GM12878 (cell line): ENCODE data around the gene NUPR1. TPM values are rescaled to one million over a fixed set of nuclear protein-coding genes. Genes with fewer than 3 reads are reported as not detected.
A peak's percentile ranks its signal among the peaks of the same experiment; 100 is the strongest.

Experiments
- ATAC-seq: fragments of 200-7000 bp; cut with Tn5 transposase; 3 replicates; pipeline ENCODE4 v1.9.1; 2020; ENCODE audit warnings: mild to moderate bottlenecking, moderate library complexity
- BruUV-seq: library from RNA; stranded (reverse); fragments of 400-500 nt; replicated peaks from 2 replicates; lab custom pipeline; 2021; lab: Mats Ljungman, UMichigan
- CTCF ChIA-PET: fragments of 300-600 bp; sonication (Branson Sonifier 250); formaldehyde crosslinking; extraction: SDS; loops from one replicate; lab custom pipeline; 2021; ENCODE audit warnings: inconsistent platforms; lab: Yijun Ruan, JAX
- POLR2A ChIA-PET: fragments of 350-600 bp; formaldehyde crosslinking; extraction: SDS; loops from one replicate; lab custom pipeline; 2021; ENCODE audit warnings: inconsistent platforms; lab: Charles Lee
- RAD21 ChIA-PET: fragments of 300-600 bp; sonication (Branson Sonifier 250); formaldehyde crosslinking; loops from one replicate; lab custom pipeline; 2023; ENCODE audit warnings: antibody characterized with exemption; ENCODE audit not compliant: unreplicated experiment; lab: Charles Lee
- SMC1A ChIA-PET: fragments of 300-600 bp; sonication (Branson Sonifier 250); formaldehyde crosslinking; loops from one replicate; lab custom pipeline; 2023; ENCODE audit not compliant: unreplicated experiment, uncharacterized antibody; lab: Charles Lee
- DNase-seq: peaks from one replicate; pipeline ENCODE4 v3.0.0-alpha.2; 2011; ENCODE audit warnings: low read depth, low spot score
- FAIRE-seq: peaks from 3 replicates; lab custom pipeline; 2011; peaks lifted over from hg19 to GRCh38; lab: Jason Lieb, UNC
- H2AFZ ChIP-seq: 2 replicates; pipeline ENCODE4 v1.6.0; 2011; ENCODE audit warnings: low read depth, low read length, control low read depth; ENCODE audit not compliant: control insufficient read depth
- H3K27ac ChIP-seq: 2 replicates; pipeline ENCODE4 v1.5.1; 2011; ENCODE audit warnings: control low read depth; ENCODE audit not compliant: control insufficient read depth, insufficient read depth
- H3K27me3 ChIP-seq, 2 experiments: replicated peaks in 1 of 2; 2 replicates each; pipeline versions ENCODE4 v1.6.0 to v1.6.1; 2011; ENCODE audit warnings: low read length in 1 of 2; ENCODE audit not compliant: control insufficient read depth in 2 of 2, insufficient read depth in 2 of 2
- H3K36me3 ChIP-seq, 2 experiments: 2 replicates each; pipeline ENCODE4 v1.5.1; 2011; ENCODE audit warnings: low read length in 1 of 2; ENCODE audit not compliant: control insufficient read depth in 2 of 2, insufficient read depth in 2 of 2
- H3K4me1 ChIP-seq: 2 replicates; pipeline ENCODE4 v1.6.1; 2011; ENCODE audit warnings: mild to moderate bottlenecking, low read length, moderate library complexity, mixed read lengths; ENCODE audit not compliant: control insufficient read depth, insufficient read depth
- H3K4me2 ChIP-seq: 2 replicates; pipeline ENCODE4 v1.6.0; 2011; ENCODE audit warnings: control low read depth; ENCODE audit not compliant: control insufficient read depth, insufficient read depth
- H3K4me3 ChIP-seq: fragments of 200-600 bp; sonication (generic); 2 replicates; pipeline ENCODE4 v1.5.1; 2016
- H3K79me2 ChIP-seq: 2 replicates; pipeline ENCODE4 v1.6.0; 2011; ENCODE audit warnings: low read length; ENCODE audit not compliant: control insufficient read depth, insufficient read depth
- H3K9ac ChIP-seq: 2 replicates; pipeline ENCODE4 v1.8.0; 2011; ENCODE audit warnings: low read length, control low read depth, mixed read lengths; ENCODE audit not compliant: control insufficient read depth, insufficient read depth
- H3K9me3 ChIP-seq: replicated peaks from 3 replicates; pipeline ENCODE4 v1.5.1; 2011; ENCODE audit warnings: mild to moderate bottlenecking, low read length; ENCODE audit not compliant: control insufficient read depth, insufficient read depth
- H4K20me1 ChIP-seq: 2 replicates; pipeline ENCODE4 v1.6.0; 2011; ENCODE audit not compliant: control insufficient read depth, insufficient read depth
- EP300 ChIP-seq, 2 experiments: fragments of 150-350 bp in 1 of 2; IDR thresholded peaks; 2 replicates each; pipeline ENCODE4 v1.6.1; 2011 to 2012; ENCODE audit warnings: low read depth in 2 of 2, low read length in 2 of 2, borderline replicate concordance in 1 of 2, improper control_type of control experiment in 1 of 2, inconsistent platforms in 1 of 2; ENCODE audit not compliant: control insufficient read depth in 1 of 2
- NKRF ChIP-seq: fragments of 450-650 bp; conservative IDR thresholded peaks from 2 replicates; pipeline ENCODE4 v1.6.1; 2017; ENCODE audit warnings: mild to moderate bottlenecking, moderate library complexity
- WGBS: methylation state at CpG from one replicate; pipeline ENCODE4 v1.1.6; 2016; ENCODE audit warnings: low lambda C conversion rate; ENCODE audit not compliant: insufficient replicate concordance, insufficient coverage; ENCODE audit errors: missing lambda C conversion rate; 5-methylcytosine and 5-hydroxymethylcytosine counted together
- in situ Hi-C: fragments of 300-500 bp; cut with MboI; formaldehyde crosslinking; loops from 9 replicates; pipeline ENCODE4 v1.14.3; 2018; ENCODE audit warnings: mixed read lengths
- intact Hi-C: fragments of 100-400 bp; cut with micrococcal nuclease; formaldehyde crosslinking; loops from one replicate; pipeline ENCODE4 v1.14.2; 2022; ENCODE audit not compliant: unreplicated experiment
- polyA plus RNA-seq, 11 experiments: library from polyadenylated mRNA; depleted of rRNA in 4 of 11; unstranded in 6 of 11; stranded (reverse) in 5 of 11; fragments of >200 nt; fragmentation: Nextera tagmentation in 4 of 11; fragmentation: Illumina TruSeq in 1 of 11; extraction: Ambion mirVana in 4 of 11; extraction: Trizol in 1 of 11; gene quantifications; 1 replicate in 1 of 11; 2 replicates in 10 of 11; pipeline versions ENCODE4 v1.2.1 to v1.2.3, GENCODE V29; 2011 to 2016; ENCODE audit warnings: inconsistent platforms in 2 of 11, missing spikeins in 2 of 11, low read depth in 1 of 11
- total RNA-seq, 4 experiments: library from RNA; depleted of rRNA in 3 of 4; stranded (reverse); fragments of >200 nt in 3 of 4; fragmentation: Illumina TruSeq in 1 of 4; extraction: Trizol in 1 of 4; gene quantifications; 2 replicates each; pipeline versions ENCODE4 v1.2.1 to v1.2.3, GENCODE V29; 2013 to 2021
- TF ChIP-seq, protein P1 (sequence below): IDR thresholded peaks from 2 replicates; pipeline ENCODE4 v1.6.1; 2012; ENCODE audit warnings: low read length, inconsistent platforms

The NUPR1 gene
- total and polyA plus RNA-seq, 10 of the 15 experiments (the other 5 are each of a cell fraction or from before 2014, with no cell fraction given): 0.04 to 0.78 (median 0.17) TPM; not detected in 2

- Histone ChIP-seq H3K4me2 (no peak overlapping the region), H3K9me3 (no peaks in the 10 kb centered on the region), H2AFZ (no peak overlapping the region), H3K9ac (no peak overlapping the region), H3K4me1 (peaks cover under 1% of the 10 kb centered on the region; the same call in 1 of the 2 replicates), H4K20me1 (no peaks in the 10 kb centered on the region), H3K4me3 (no peak overlapping the region), H3K36me3 (no peaks in the 10 kb centered on the region), H3K79me2 (no peaks in the 10 kb centered on the region), H3K27ac (no peak overlapping the region), H3K27me3 (no peaks in the 10 kb centered on the region)
- no peak for FAIRE-seq
- in situ Hi-C loops: no loop called here
- peak; percentile 55; the same call in 2 of the 3 replicates for ATAC-seq
- SMC1A ChIA-PET: interaction anchor here (0.7 to 1.6 kb wide), 2 partner anchors 17 to 72 kb away, joined by 3 read pairs; no protein-coding TSS in a partner anchor
- intact Hi-C loops: no loop called here
- no TSS peak for BruUV-seq
- POLR2A ChIA-PET: interaction anchor here (0.6 to 1.5 kb wide), 2 partner anchors 20 to 22 kb away, joined by 4 to 8 read pairs; partner anchors contain the start of gene CLN3
- DNase-seq: no peak
- RAD21 ChIA-PET: interaction anchor here (0.7 kb wide), 1 partner anchor 229 kb away, joined by 3 read pairs; no protein-coding TSS in a partner anchor
- TF ChIP-seq EP300 (IDR thresholded peaks at IDR 0.05; ENCODE audit: borderline replicate concordance in 1 of 2, control insufficient read depth in 1 of 2, low read depth in 2 of 2, low read length in 2 of 2) (no peak), NKRF (no peak)
- TF ChIP-seq, protein P1, sequence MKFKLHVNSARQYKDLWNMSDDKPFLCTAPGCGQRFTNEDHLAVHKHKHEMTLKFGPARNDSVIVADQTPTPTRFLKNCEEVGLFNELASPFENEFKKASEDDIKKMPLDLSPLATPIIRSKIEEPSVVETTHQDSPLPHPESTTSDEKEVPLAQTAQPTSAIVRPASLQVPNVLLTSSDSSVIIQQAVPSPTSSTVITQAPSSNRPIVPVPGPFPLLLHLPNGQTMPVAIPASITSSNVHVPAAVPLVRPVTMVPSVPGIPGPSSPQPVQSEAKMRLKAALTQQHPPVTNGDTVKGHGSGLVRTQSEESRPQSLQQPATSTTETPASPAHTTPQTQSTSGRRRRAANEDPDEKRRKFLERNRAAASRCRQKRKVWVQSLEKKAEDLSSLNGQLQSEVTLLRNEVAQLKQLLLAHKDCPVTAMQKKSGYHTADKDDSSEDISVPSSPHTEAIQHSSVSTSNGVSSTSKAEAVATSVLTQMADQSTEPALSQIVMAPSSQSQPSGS: no peak
- 60% methylated on average over 10 of the region's 12 CpGs for WGBS
- CTCF ChIA-PET: interaction anchor here (1.3 kb wide), 1 partner anchor 33 kb away, joined by 4 read pairs; no protein-coding TSS in a partner anchor
Observed at GRCh38 chr16:28513484-28514181, 25.1 kb downstream of the NUPR1 start.
